GM20431 (cell line): ENCODE results near the gene SPECC1.

Experiments
- in situ Hi-C: fragments of 300-500 bp; cut with MseI, MboI; formaldehyde crosslinking; loops from one replicate; pipeline ENCODE4 v1.15.0; 2020; ENCODE audit warnings: low sequenced_read_pairs; ENCODE audit not compliant: unreplicated experiment

The SPECC1 gene

DNA sequence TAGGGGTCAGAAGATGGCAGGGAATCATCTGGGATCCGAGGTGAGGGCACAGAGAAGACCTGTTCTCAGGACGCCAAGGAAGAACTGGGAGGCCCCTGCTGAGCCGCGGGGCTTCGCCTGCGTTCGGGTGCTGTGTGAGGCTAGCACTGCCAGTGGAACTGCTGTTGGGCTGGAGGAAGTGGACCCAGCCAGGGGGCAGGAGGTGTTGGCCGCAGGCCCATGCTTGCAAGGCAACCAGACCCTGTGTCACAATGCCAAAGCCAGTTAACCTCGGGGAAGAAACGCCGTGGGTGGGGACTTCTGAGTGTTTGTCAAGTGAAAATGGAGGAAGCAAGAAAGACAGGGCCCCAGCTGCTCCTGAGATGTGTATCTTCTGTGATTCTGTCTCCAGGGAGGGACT lies 272.7 kb downstream of the SPECC1 start:
- in situ Hi-C loops = no loop called here

DNA sequence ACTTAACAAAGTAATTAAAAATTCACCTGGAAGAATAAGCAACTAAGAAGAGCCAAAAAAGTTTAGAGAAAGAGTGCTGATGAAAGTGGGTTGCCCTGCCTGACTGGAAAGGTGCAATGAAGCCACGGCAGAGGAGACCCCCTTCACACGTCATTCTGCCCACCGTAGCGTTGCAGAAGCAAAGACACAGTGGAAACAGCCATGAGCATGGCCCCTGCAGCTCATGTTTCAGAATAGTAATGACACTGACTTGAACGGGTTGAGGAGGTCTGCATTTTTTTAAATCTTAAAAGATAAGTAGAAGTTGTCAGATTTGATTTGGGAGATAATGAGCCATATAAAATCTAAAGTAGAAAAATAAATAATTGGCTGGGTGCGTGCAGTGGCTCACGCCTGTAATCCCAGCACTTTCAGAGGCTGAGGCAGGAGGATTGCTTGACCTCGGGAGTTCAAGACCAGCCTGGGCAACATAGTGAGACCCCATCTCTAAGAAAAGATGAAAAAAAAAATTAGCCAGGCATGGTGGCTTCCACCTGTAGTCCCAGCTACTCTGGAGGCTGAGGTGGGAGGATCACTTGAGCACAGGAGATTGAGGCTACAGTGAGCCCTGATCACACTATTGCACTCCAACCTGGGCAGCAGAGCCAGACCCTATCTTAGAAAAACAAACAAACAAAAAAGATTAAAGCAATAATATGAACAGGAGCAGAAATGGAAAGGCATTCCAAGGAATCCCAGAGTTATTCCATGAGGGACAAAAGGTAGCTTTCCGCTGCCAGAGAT lies 273.6 kb downstream of the SPECC1 start:
- in situ Hi-C loops = no loop called here

DNA sequence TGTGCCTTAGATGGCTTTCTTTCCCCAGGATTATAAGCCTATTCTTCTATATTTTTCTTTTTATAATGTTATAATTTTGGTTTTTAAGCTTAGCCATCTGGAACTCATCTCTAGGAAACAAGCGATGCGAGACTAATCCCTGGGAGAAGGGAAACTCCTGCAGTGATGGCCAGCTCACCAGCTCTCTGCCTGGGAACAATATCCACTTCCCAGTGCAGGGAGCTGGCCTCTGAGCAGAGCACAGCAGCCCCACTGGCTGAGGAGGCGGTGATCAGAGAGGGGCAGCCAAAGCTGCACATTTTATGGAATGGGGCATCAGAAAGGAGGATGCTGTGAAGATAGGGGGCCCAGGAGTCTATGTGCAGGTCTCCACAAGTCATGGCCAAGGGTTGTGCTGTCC lies 274.9 kb downstream of the SPECC1 start:
- in situ Hi-C loops = no loop called here

DNA sequence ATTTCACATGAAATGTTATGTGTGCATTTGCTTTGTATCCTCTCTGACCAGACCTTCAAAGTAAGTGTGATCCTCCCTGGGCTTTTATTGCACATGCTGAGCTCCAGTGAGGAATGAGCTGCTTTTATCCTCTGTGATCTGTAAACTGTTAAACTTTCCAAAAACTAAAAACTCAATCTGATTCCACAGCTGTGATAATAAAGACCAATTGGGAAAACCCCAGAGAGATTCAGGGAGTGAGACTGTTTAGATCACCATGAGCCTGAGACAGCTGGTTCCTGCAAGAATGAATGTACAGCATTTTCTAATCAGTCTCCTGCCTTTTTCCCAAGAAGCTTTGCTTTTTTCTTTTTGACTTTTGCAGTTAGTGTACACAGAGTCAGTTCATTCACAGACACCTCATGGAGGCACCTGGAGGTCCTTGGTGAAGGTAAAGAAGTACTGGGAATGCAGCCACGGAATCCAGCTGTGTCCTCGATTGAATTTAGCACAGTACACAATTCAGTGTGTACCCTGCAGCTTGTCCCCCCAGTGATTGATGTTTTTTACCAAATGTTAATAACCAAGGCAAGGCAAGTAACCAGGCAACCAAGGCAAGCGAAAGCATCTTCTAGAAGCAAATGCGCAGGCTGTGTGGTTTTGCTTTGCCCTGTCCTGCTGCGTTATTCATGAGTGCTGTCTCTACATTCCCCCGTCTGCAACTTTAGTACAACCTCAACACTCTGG lies 275.6 kb downstream of the SPECC1 start:
- in situ Hi-C loops = no loop called here

DNA sequence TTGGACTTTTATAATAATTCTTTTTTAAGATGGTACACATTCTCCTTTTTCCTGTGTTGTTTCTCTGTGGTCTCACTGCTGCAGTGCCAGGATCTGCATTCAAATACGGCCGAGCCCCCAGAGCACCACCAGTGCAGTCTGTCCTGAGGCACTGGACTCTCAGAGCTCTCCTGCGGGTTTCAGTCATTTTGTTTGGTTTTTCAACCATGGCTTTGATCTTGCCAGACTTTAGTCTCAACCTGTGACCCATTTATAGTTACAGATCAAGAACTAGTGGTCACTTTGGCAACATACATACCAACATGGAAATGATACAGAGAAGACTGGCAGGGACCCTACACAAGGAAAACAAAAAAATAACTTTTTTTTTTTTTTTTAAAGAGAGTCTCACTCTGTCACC lies 280.8 kb downstream of the SPECC1 start:
- in situ Hi-C loops = no loop called here

DNA sequence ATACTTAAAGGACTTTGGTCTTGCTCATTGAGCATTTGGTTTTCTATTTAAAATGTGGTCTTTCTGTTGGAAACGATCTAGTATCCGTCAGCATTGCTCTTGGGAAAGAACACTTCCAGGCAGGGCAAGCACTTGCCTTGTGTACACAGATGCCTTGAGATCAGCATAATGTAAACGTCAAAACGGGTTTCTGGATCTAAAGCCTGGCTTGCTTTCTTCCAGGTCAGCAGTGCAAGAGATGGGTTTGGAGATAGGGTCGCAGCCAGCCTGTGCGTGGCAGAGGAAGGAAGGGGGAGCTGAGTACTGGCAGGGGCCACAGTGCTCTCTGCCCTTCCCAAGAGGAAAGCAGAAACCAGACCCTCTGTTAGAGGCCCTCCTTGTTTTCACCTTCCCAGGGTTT lies 282.7 kb downstream of the SPECC1 start:
- in situ Hi-C loops = no loop called here

DNA sequence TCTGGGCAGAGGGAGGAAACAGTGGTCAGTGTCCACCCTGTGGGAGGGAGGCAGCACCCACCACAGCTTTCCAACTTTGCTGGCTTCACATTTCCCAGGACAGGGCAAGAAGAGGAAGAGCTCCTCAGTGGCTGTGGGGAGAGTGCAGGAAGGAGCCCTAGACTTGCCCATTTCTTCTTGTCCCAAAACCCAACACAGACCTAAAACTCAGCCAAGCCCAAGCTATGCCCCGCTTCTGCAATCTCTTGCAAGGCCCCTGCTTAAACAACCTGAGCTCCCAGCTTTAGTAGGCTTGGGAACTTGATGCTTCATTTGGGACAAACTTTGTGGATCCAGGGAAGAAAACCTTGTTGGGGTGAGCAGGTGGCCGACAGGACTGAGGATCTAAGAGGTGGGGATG lies 284.3 kb downstream of the SPECC1 start:
- in situ Hi-C loops = no loop called here

DNA sequence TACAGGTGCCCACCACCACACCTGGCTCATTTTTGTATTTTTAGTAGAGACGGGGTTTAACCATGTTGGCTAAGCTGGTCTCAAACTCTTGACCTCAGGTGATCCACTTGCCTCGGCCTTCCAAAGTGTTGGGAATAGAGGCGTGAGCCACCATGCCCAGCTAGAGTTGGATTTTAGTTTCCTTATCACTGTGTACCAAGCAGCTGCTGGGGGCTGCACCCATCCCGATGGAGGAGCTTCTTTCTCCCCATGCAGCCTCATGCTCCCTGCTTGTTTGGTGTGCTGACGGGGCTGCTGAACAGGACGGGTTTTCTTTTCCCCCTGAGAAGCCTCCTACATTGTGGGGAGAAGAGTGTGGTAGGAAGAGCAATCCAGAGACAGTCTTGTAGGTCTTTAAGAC lies 285.0 kb downstream of the SPECC1 start:
- in situ Hi-C loops = no loop called here

DNA sequence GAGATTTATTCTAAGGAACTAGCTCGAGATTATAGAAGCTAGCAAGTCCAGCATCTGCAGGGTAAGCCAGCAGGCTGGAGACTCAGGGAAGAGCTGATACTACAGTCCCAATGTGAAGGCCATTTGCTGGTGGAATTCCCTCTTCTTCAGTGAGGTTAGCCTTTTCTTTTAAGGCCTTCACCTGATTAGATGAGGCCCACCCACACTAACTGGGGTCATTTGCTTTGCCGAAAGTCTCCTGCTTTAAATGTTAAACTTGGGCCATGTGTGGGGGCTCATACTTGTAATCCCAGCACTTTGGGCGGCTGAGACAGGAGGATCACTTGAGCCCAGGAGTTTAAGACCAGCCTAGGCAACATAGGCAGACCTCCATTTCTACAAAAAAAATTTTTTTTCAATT lies 289.9 kb downstream of the SPECC1 start:
- in situ Hi-C loops = no loop called here

DNA sequence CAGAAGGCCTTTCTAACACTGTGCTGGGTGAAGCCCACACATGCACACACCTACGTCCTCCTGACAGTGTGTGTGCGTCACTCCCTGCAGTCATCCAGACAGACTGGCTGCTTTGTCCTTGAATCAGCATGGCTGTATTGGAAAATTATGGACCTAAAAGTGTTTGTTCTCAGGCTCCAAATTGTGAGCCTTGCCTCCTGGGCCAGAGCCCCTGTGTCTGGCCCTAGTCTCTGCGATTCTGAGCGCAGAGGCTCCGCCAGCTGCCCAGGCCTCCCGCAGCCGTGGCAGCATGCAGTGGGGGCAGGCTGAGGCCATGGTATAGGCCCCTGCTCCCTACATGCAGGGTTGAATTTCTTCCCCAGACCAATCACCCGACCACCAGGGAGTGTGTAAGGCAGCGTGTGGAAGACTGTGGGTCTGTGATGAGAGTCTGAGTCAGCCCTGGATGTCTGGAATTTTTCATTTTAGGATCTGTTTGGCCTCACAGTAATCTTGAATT lies 291.3 kb downstream of the SPECC1 start:
- in situ Hi-C loops = loop anchor here (25.0 kb wide), 1 partner anchor 313 kb away; the partner anchor contains the start of gene AKAP10

DNA sequence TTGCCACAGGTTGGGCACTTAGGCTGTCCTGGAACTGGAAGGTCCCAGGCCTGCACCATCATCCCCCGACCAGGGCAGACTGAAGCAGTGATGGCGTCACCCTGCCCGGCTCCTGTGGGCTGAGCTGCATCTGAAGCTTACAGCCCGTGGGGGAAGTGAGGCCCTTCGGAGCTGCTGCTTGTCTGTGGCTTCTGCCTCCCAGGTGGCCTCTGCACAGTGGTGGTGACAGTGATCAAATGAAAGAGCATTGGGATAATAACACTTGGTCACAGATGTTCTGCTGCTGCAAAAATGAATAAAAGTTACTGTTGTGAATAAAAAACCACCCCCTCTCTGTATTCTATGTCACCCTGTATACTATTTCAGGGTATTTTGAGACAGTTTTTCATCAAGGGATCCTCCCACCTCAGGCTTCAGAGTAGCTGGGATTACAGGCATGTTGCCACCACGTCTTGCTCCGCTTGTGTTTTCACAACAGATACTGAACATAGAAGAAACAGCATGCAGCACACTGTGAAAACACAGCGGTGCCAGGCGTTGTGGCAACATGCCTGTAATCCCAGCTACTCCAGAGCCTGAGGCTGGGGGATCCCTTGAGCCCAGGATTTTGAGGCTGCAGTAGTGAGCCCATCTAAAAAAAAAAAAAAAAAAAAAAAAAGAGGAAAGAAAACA lies 293.2 kb downstream of the SPECC1 start:
- in situ Hi-C loops = loop anchor here (25.0 kb wide), 1 partner anchor 315 kb away; the partner anchor contains the start of gene AKAP10

DNA sequence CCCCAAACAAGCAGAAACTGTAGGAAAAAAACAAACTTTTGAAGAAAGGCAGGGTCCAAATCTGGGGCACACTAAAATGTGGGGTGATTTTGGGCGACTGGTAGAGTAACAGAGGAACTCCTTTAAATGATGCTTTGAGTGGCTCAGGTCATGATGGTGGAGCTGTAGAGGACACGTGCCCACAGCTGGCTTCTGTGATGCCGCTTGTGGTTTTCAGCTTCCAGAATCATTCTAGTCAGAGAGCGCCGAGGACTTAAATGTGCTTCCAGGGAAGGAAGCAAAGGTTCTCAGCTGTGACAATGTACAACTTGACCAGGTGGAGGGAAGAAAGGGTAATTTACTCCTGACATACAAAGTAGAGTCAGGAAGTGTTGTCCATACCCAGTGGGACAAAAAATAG lies 295.8 kb downstream of the SPECC1 start:
- in situ Hi-C loops = loop anchor here (25.0 kb wide), 1 partner anchor 318 kb away; the partner anchor contains the start of gene AKAP10

DNA sequence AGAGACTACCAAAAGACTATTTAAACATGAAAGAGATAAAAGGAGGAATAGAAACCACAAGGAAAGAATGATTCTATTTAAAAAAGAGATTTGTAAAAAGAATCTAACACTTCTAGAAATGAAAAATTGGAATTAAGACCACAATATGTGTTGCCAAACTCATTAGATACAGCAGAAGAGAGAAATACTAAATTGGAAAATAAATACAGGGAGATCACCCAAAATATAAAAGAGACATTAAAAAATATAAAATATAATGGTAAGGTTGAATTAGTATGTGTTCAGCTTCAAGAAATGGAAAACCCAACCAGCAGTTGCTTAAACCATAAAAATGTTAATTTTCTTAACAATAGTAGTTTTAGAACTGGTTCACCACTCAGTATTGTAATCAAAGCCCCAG lies 297.8 kb downstream of the SPECC1 start:
- in situ Hi-C loops = loop anchor here (25.0 kb wide), 1 partner anchor 320 kb away; the partner anchor contains the start of gene AKAP10

DNA sequence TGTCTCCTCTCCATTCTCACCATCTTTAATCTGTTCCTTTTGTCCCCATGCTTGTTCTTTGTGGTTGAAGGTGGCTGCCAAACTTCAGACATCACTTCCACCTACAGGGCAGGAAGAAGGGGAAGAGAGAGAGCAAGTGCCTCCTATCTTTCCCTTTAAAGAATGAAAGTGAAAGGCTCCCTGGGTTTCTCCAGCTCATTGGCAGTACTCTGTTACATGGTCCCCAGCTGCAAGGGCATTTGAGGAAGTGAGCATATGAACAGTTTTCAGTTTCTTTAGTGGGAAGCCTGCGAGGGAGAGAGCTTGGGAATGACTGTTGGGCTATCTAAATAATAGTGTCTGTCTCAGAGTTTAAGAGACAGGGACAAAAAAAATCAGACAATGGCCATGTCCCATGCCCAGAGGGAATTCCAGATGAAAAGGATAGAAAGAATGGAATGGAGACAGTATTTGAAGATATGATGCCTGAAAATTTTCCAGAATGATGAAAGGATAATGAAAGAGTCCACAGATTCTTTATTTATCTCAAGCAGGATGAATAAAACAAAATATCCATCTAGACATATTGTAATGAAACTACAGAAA lies 298.3 kb downstream of the SPECC1 start:
- in situ Hi-C loops = loop anchor here (25.0 kb wide), 1 partner anchor 320 kb away; the partner anchor contains the start of gene AKAP10

DNA sequence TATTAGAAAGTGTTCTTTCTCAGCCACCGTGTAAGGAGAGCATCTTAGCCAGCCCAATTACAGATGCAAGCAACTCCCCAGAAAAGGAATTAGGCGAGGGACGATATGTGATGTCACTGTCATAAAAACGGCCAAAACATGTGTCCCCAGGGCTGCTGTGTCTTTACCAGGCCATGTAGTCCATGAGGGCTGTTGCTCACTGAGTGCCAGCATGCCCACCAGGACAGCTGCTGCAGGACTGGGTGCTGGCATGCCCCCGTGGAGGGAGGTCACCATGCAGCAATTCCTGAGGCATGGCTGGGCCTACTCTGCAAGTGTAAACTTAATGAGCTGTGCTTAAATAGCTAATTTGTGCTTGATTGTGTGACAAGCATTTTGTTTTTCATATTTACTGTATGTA lies 301.3 kb downstream of the SPECC1 start:
- in situ Hi-C loops = loop anchor here (10.0 to 25.0 kb wide), 2 partner anchors 86 to 323 kb away; partner anchors contain the start of gene AKAP10

DNA sequence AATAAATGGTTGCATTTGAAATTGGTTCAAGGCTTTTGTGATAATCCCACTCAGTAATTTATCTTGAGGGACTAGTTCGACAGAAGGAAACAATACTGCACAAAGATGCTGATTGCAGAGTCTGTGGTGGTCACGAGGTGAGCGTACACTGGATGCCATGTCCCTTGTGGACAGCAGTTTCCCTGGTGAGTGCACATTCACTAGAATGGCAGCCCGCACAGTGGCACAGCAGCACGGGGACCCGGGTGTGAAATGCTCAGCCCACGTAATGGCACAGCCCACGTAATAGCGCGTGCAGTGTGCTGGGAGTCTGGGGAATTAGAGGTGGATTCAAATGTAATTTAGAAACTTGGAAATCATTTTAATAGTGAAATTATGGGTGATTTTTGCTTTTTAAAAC lies 304.1 kb downstream of the SPECC1 start:
- in situ Hi-C loops = loop anchor here (10.0 to 25.0 kb wide), 2 partner anchors 89 to 326 kb away; partner anchors contain the start of gene AKAP10

DNA sequence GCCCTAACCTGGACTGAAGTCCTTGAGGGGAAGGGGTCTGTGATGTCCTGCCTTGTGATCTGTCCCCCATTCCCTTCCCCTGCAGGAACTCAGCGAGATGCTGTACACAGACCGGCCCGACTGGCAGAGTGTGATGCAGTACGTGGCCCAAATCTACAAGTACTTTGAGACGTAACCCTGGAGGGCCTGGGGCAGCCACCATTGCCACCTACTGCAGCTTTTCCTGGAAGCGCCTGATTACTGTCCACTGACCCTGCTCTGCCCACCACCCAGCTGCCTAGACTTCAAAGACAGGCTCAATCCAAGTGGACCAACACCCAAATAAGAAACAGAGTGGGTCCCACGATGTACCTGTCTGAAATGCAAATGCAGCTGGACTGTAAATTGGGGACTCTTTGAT lies 304.7 kb downstream of the SPECC1 start:
- in situ Hi-C loops = loop anchor here (10.0 to 25.0 kb wide), 2 partner anchors 89 to 327 kb away; partner anchors contain the start of gene AKAP10

DNA sequence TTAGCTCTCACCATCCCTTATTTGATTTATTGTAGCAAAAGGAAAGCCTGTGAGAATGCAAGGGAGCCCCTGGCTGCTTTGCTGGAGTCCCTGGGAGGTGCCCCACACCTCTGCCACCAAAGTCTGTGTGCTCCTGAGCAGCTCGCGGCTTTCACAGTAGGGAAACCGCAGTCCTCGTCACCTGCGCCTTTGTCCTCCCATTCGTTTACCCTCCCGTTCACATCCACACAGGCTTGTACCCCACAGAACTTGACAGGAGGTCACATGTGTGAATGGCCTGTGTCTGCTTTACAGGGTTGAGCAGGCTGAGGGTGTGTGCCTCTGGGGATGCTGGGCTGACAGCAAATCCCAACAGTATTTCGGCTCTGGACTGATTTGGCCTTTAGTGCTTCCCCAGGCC lies 305.7 kb downstream of the SPECC1 start:
- in situ Hi-C loops = loop anchor here (5.0 to 25.0 kb wide), 3 partner anchors 90 to 328 kb away; partner anchors contain the start of gene AKAP10

DNA sequence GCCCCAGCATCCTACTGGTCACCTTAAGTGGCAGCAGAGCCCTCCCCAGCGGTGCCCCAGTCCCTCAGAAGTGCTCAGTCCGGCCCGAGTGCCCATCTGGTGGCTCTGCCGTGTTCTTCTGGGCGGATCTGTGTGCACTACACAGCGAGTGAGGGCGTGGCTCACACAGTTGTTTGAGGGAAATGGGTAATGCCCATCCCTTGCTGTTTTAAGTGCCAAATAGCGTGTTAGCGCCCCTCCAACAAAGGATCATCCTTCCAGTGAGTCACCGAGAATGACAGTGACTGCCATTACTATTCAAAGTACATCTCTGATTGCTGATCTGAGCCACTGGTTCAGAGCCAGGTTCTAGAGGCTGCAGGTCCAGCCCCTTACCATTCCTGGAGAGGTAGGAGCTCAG lies 306.2 kb downstream of the SPECC1 start:
- in situ Hi-C loops = loop anchor here (5.0 to 25.0 kb wide), 3 partner anchors 91 to 328 kb away; partner anchors contain the start of gene AKAP10

DNA sequence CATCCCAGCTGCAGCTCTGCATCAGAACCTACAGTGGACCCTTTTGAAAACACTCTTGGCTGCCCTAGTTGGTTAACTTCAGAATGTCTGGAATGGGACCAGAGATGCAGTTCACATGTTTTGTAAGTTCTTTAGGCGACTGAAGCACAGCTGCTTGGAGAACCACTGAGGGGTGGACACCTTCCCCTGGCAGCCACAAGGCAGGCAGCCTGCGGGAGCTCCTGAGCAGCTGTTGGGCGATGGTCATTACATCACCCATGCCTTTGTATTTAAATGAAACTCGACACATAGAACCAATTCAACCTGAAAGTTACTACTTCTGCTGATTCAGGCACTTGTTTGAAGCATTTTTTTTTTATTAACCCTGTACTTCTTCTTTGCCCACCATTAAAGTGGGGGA lies 306.7 kb downstream of the SPECC1 start:
- in situ Hi-C loops = loop anchor here (5.0 to 25.0 kb wide), 3 partner anchors 91 to 329 kb away; partner anchors contain the start of gene AKAP10
